ENCODE results near the gene PRRC2A.

GRCh38 chr6:31587791-31588777 lies 32.4 kb upstream of the PRRC2A start:
- TF ChIP-seq CTCF (IDR thresholded peaks at IDR 0.05) (no peak), POLR2A (IDR thresholded peaks at IDR 0.05) (no peak)
